PFSK-1 (cell line): ENCODE results near the gene KDM5C.

Experiments
- FOXP2 ChIP-seq: optimal IDR thresholded peaks from 2 replicates; pipeline ENCODE3; 2011; ENCODE audit warnings: borderline replicate concordance, control low read depth, inconsistent platforms; ENCODE audit not compliant: insufficient read depth; ENCODE audit errors: extremely low read length, extremely low read depth
- POLR2AphosphoS5 ChIP-seq: IDR thresholded peaks from 2 replicates; pipeline ENCODE4 v1.6.1; 2012; ENCODE audit warnings: low read depth, mild to moderate bottlenecking, control low read depth, low read length, moderate library complexity
- SIN3A ChIP-seq: IDR thresholded peaks from 2 replicates; pipeline ENCODE4 v1.6.1; 2012; ENCODE audit warnings: mild to moderate bottlenecking, low read length, moderate library complexity, borderline replicate concordance; ENCODE audit not compliant: insufficient read depth
- TAF1 ChIP-seq: IDR thresholded peaks from 2 replicates; pipeline ENCODE4 v1.6.1; 2012; ENCODE audit warnings: low read length, control low read depth, borderline replicate concordance; ENCODE audit not compliant: insufficient read depth
- TF ChIP-seq, protein P1 (sequence below), 2 experiments: IDR thresholded peaks; 2 replicates each; pipeline versions ENCODE4 v1.6.1 to v1.8.0; 2011 to 2012; ENCODE audit warnings: low read depth in 2 of 2, low read length in 2 of 2, control low read depth in 1 of 2, inconsistent platforms in 1 of 2, mild to moderate bottlenecking in 1 of 2, moderate library complexity in 1 of 2; ENCODE audit not compliant: insufficient read depth in 1 of 2

Gene KDM5C

GRCh38 chrX:53223068-53223693 lies 1.8 kb downstream of the KDM5C start:
- TF ChIP-seq, protein P1, sequence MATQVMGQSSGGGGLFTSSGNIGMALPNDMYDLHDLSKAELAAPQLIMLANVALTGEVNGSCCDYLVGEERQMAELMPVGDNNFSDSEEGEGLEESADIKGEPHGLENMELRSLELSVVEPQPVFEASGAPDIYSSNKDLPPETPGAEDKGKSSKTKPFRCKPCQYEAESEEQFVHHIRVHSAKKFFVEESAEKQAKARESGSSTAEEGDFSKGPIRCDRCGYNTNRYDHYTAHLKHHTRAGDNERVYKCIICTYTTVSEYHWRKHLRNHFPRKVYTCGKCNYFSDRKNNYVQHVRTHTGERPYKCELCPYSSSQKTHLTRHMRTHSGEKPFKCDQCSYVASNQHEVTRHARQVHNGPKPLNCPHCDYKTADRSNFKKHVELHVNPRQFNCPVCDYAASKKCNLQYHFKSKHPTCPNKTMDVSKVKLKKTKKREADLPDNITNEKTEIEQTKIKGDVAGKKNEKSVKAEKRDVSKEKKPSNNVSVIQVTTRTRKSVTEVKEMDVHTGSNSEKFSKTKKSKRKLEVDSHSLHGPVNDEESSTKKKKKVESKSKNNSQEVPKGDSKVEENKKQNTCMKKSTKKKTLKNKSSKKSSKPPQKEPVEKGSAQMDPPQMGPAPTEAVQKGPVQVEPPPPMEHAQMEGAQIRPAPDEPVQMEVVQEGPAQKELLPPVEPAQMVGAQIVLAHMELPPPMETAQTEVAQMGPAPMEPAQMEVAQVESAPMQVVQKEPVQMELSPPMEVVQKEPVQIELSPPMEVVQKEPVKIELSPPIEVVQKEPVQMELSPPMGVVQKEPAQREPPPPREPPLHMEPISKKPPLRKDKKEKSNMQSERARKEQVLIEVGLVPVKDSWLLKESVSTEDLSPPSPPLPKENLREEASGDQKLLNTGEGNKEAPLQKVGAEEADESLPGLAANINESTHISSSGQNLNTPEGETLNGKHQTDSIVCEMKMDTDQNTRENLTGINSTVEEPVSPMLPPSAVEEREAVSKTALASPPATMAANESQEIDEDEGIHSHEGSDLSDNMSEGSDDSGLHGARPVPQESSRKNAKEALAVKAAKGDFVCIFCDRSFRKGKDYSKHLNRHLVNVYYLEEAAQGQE (IDR thresholded peaks at IDR 0.05; ENCODE audit: insufficient read depth in 1 of 2, low read depth in 2 of 2, low read length in 2 of 2) = no peak
- TF ChIP-seq FOXP2 (no peak), SIN3A (no peak), TAF1 (no peak), POLR2AphosphoS5 (no peak)

- TF ChIP-seq POLR2AphosphoS5 (no peak), SIN3A (no peak), TAF1 (no peak), FOXP2 (no peak)
- TF ChIP-seq, protein P1 (IDR thresholded peaks at IDR 0.05; ENCODE audit: insufficient read depth in 1 of 2, low read depth in 2 of 2, low read length in 2 of 2) = no peak
Measured at GRCh38 chrX:53211391-53211978, 13.5 kb downstream of the KDM5C start.

DNA sequence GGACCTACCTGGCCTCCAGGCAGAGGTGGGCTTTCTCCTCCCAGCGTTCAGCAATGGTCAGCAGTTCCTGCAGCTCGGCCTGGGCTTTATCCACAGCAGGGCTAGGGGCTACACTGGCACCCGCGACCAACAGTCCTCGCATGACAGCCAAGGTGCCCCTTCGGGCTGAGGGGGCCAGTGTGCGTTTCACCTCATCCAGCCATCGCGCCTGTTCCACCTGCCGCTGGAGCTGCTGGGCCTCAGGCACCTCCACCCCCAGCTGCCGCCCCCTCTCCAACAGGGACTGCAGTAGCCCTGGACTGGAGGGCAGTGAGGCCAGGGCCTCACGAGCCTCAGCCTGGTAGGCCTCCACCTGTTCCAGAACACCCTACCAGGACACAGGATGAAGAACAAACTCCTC lies 28.3 kb downstream of the KDM5C start:
- no peak for TF ChIP-seq FOXP2
- TF ChIP-seq, protein P1 (IDR thresholded peaks at IDR 0.05; ENCODE audit: insufficient read depth in 1 of 2, low read depth in 2 of 2, low read length in 2 of 2) = no peak
- no peak for TF ChIP-seq SIN3A
- no peak for TF ChIP-seq TAF1
- no peak for TF ChIP-seq POLR2AphosphoS5

- no peak for TF ChIP-seq SIN3A
- no peak for TF ChIP-seq POLR2AphosphoS5
- TF ChIP-seq TAF1 = no peak
- TF ChIP-seq, protein P1 (IDR thresholded peaks at IDR 0.05; ENCODE audit: insufficient read depth in 1 of 2, low read depth in 2 of 2, low read length in 2 of 2) = no peak
- TF ChIP-seq FOXP2 = no peak
Measured at GRCh38 chrX:53195401-53195800, 29.6 kb downstream of the KDM5C start.

DNA sequence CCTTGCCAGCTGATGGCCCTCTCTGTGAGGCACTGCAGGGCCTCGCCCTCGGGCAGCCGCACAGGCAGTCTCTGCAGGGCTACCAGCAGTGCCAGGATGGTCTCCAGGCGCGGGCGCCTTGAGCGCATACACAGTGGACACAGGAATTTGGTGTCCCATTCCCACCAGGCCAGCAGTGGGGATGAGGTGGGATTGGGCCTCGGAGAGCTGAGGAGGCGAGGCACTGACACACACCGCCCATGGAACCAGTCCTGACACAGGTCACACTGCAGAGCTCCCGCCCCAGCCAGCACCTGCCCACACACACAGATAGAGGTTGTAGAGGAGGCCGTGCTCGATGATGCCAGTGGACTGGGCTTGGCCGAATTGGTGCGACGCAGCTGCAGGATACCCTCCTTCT lies 30.7 kb downstream of the KDM5C start:
- no peak for TF ChIP-seq TAF1
- no peak for TF ChIP-seq FOXP2
- no peak for TF ChIP-seq POLR2AphosphoS5
- no peak for TF ChIP-seq SIN3A
- TF ChIP-seq, protein P1 (IDR thresholded peaks at IDR 0.05; ENCODE audit: insufficient read depth in 1 of 2, low read depth in 2 of 2, low read length in 2 of 2) = no peak
